SK-N-SH (cell line): ENCODE results near the gene EDN2. TPM values are rescaled to one million over a fixed set of nuclear protein-coding genes. Genes with fewer than 3 reads are reported as not detected.

Experiments
- CTCF ChIA-PET: fragments of 300-600, 350-600 bp; formaldehyde crosslinking; extraction: SDS; loops from one replicate; lab custom pipeline; 2021; lab: Yijun Ruan, JAX
- POLR2A ChIA-PET: fragments of 350-600 bp; sonication (Branson Sonifier 250); formaldehyde crosslinking; extraction: SDS; loops from one replicate; lab custom pipeline; 2020; ENCODE audit warnings: antibody characterized with exemption, inconsistent platforms; lab: Yijun Ruan, JAX
- DNase-seq: peaks from one replicate; pipeline ENCODE4 v3.0.0; 2012
- H2AFZ ChIP-seq: fragments of 200-600 bp; sonication (generic); 2 replicates; pipeline ENCODE4 v1.8.1; 2016; ENCODE audit warnings: antibody characterized with exemption, mild to moderate bottlenecking, low read depth
- H3F3A ChIP-seq: fragments of 200-600 bp; sonication (generic); replicated peaks from 2 replicates; pipeline ENCODE3; 2016; ENCODE audit warnings: antibody characterized with exemption, mild to moderate bottlenecking; ENCODE audit not compliant: insufficient read depth
- H3K27ac ChIP-seq, 2 experiments: fragments of 200-500 bp in 1 of 2; fragments of 200-600 bp in 1 of 2; sonication (Bioruptor generic) in 1 of 2; sonication (generic), shearing (Covaris generic) in 1 of 2; 2 replicates each; pipeline versions ENCODE4 v1.5.1 to v1.6.1; 2014 to 2016; ENCODE audit warnings: low read depth in 2 of 2, inconsistent platforms in 1 of 2, low read length in 1 of 2, mild to moderate bottlenecking in 1 of 2, mixed read lengths in 1 of 2
- H3K27me3 ChIP-seq: fragments of 200-600 bp; sonication (generic), shearing (Covaris generic); 2 replicates; pipeline ENCODE4 v1.6.1; 2016; ENCODE audit warnings: mixed run types; ENCODE audit not compliant: insufficient read depth
- H3K36me3 ChIP-seq, 2 experiments: fragments of 200-500 bp in 1 of 2; fragments of 200-600 bp in 1 of 2; sonication (Bioruptor generic) in 1 of 2; sonication (generic) in 1 of 2; replicated peaks in 1 of 2; 2 replicates each; pipeline versions ENCODE3 to v1.5.1; 2014 to 2016; ENCODE audit warnings: low read length in 1 of 2, mild to moderate bottlenecking in 1 of 2; ENCODE audit not compliant: insufficient read depth in 2 of 2, control insufficient read depth in 1 of 2
- H3K4me1 ChIP-seq, 2 experiments: fragments of 200-500 bp in 1 of 2; fragments of 200-600 bp in 1 of 2; sonication (Bioruptor generic) in 1 of 2; sonication (generic), shearing (Covaris generic) in 1 of 2; 2 replicates each; pipeline versions ENCODE4 v1.5.1 to v1.6.1; 2014 to 2016; ENCODE audit warnings: low read depth in 1 of 2, low read length in 1 of 2, mixed run types in 1 of 2; ENCODE audit not compliant: insufficient read depth in 2 of 2, control insufficient read depth in 1 of 2
- H3K4me2 ChIP-seq: fragments of 200-600 bp; sonication (generic), shearing (Covaris generic); 2 replicates; pipeline ENCODE4 v1.6.1; 2017; ENCODE audit warnings: mixed run types
- H3K4me3 ChIP-seq, 2 experiments: fragments of 200-500 bp in 1 of 2; fragments of 200-600 bp in 1 of 2; sonication (Bioruptor generic) in 1 of 2; sonication (generic), shearing (Covaris generic) in 1 of 2; 2 replicates each; pipeline versions ENCODE4 v1.5.1 to v1.8.1; 2014 to 2016; ENCODE audit warnings: low read depth in 2 of 2, inconsistent platforms in 1 of 2, low read length in 1 of 2, mild to moderate bottlenecking in 1 of 2, mixed read lengths in 1 of 2, moderate library complexity in 1 of 2
- H3K79me2 ChIP-seq: fragments of 200-600 bp; sonication (generic); 2 replicates; pipeline ENCODE4 v1.8.1; 2017; ENCODE audit warnings: mild to moderate bottlenecking; ENCODE audit not compliant: insufficient read depth
- H3K9ac ChIP-seq: fragments of 200-600 bp; sonication (generic); 2 replicates; pipeline ENCODE4 v1.6.1; 2017; ENCODE audit warnings: mixed run types
- H3K9me2 ChIP-seq: fragments of 200-600 bp; sonication (generic); 2 replicates; pipeline ENCODE4 v1.6.1; 2017; ENCODE audit warnings: mixed run types
- H3K9me3 ChIP-seq: fragments of 200-600 bp; sonication (generic); 2 replicates; pipeline ENCODE4 v1.6.1; 2017; ENCODE audit warnings: mixed run types, mild to moderate bottlenecking, moderate library complexity
- H4K20me1 ChIP-seq: fragments of 200-600 bp; sonication (generic); 2 replicates; pipeline ENCODE4 v1.6.1; 2017; ENCODE audit warnings: mild to moderate bottlenecking, mixed run types; ENCODE audit not compliant: insufficient read depth
- EZH2phosphoT487 ChIP-seq: fragments of 200-600 bp; sonication (generic); IDR thresholded peaks from 2 replicates; pipeline ENCODE4 v1.6.1; 2017; ENCODE audit warnings: low read depth, mixed run types, mild to moderate bottlenecking, antibody characterized with exemption, moderate library complexity, borderline replicate concordance
- FOSL2 ChIP-seq: IDR thresholded peaks from 2 replicates; pipeline ENCODE4 v1.4.0; 2012; ENCODE audit warnings: low read depth, mild to moderate bottlenecking, moderate library complexity, borderline replicate concordance
- NFIC ChIP-seq: IDR thresholded peaks from 2 replicates; pipeline ENCODE4 v1.4.0; 2012; ENCODE audit warnings: borderline replicate concordance
- RFX5 ChIP-seq: IDR thresholded peaks from 2 replicates; pipeline ENCODE4 v1.6.1; 2012; ENCODE audit warnings: mild to moderate bottlenecking, improper control_type of control experiment, low read length
- WGBS: methylation state at CpG from one replicate; pipeline ENCODE4 v1.1.6; 2017; ENCODE audit warnings: low lambda C conversion rate; 5-methylcytosine and 5-hydroxymethylcytosine counted together
- polyA plus RNA-seq, 3 experiments: library from polyadenylated mRNA; depleted of rRNA; stranded (reverse); fragments of >200 nt; gene quantifications; 2 replicates each; pipeline ENCODE4 v1.2.3, GENCODE V29; 2012
- TF ChIP-seq, protein P1 (sequence below): IDR thresholded peaks from 2 replicates; pipeline ENCODE4 v1.4.0; 2012; ENCODE audit warnings: low read depth, borderline replicate concordance
- TF ChIP-seq, protein P2 (sequence below): IDR thresholded peaks from 2 replicates; pipeline ENCODE4 v1.4.0; 2012; ENCODE audit warnings: low read depth
- TF ChIP-seq, protein P3 (sequence below): IDR thresholded peaks from 2 replicates; pipeline ENCODE4 v1.6.1; 2012; ENCODE audit warnings: mild to moderate bottlenecking, low read depth, low read length, moderate library complexity

The EDN2 gene
- polyA plus RNA-seq, 1 of the 3 experiments (the other 2 are of a cell fraction) = 0.97 TPM

DNA sequence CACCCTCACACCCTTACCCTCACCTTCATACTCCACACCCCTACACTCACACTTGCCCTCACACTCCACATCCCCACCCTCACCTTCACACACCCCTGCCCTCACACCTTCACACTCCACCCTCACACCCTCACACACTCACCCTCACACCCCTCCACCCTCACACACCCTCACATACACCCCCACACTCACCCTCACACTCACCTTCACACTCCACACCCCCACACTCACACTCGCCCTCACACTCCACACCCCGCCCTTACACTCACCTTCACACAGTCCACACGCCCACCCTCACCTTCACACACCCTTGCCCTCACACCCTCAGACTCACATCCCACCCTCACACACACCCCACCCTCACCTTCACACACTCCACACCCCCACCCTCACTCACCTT lies 43.6 kb upstream of the EDN2 start (continued):
- TF ChIP-seq, protein P1, sequence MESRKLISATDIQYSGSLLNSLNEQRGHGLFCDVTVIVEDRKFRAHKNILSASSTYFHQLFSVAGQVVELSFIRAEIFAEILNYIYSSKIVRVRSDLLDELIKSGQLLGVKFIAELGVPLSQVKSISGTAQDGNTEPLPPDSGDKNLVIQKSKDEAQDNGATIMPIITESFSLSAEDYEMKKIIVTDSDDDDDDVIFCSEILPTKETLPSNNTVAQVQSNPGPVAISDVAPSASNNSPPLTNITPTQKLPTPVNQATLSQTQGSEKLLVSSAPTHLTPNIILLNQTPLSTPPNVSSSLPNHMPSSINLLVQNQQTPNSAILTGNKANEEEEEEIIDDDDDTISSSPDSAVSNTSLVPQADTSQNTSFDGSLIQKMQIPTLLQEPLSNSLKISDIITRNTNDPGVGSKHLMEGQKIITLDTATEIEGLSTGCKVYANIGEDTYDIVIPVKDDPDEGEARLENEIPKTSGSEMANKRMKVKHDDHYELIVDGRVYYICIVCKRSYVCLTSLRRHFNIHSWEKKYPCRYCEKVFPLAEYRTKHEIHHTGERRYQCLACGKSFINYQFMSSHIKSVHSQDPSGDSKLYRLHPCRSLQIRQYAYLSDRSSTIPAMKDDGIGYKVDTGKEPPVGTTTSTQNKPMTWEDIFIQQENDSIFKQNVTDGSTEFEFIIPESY = no peak
- TF ChIP-seq, protein P2, sequence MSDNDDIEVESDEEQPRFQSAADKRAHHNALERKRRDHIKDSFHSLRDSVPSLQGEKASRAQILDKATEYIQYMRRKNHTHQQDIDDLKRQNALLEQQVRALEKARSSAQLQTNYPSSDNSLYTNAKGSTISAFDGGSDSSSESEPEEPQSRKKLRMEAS = no peak

DNA sequence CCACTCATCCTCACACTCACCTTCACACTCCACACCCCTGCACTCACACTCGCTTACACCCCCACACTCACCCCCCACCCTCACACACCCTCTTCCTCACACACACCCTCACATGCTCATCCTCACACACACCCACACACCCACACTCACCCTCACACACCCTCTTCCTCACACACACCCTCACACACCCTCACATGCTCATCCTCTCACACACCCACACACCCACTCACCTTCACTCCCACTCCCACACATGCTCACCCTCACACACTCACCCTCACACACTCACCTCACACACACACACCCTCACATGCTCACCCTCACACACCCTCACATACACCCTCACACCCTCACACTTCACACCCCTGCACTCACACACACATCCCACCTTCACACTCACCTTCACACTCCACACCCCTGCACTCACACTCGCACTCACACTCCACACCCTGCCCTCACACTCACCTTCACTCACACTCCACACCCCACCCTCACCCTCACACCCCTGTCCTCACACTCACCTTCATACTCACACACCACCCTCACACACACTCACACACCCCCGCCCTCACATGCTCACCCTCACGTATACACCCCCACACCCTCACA lies 42.6 kb upstream of the EDN2 start:
- Histone ChIP-seq H3K27me3 (no peaks in the 10 kb centered on the region), H4K20me1 (no peaks in the 10 kb centered on the region), H2AFZ (no peak overlapping the region), H3K4me1 (peaks cover 0 to 5% of the 10 kb centered on the region in 2 experiments; a peak in 1 of 4 replicates)
- POLR2A ChIA-PET = no interaction called here
- WGBS = 92% methylated on average over 4 of the region's 4 CpGs
- TF ChIP-seq, protein P3, sequence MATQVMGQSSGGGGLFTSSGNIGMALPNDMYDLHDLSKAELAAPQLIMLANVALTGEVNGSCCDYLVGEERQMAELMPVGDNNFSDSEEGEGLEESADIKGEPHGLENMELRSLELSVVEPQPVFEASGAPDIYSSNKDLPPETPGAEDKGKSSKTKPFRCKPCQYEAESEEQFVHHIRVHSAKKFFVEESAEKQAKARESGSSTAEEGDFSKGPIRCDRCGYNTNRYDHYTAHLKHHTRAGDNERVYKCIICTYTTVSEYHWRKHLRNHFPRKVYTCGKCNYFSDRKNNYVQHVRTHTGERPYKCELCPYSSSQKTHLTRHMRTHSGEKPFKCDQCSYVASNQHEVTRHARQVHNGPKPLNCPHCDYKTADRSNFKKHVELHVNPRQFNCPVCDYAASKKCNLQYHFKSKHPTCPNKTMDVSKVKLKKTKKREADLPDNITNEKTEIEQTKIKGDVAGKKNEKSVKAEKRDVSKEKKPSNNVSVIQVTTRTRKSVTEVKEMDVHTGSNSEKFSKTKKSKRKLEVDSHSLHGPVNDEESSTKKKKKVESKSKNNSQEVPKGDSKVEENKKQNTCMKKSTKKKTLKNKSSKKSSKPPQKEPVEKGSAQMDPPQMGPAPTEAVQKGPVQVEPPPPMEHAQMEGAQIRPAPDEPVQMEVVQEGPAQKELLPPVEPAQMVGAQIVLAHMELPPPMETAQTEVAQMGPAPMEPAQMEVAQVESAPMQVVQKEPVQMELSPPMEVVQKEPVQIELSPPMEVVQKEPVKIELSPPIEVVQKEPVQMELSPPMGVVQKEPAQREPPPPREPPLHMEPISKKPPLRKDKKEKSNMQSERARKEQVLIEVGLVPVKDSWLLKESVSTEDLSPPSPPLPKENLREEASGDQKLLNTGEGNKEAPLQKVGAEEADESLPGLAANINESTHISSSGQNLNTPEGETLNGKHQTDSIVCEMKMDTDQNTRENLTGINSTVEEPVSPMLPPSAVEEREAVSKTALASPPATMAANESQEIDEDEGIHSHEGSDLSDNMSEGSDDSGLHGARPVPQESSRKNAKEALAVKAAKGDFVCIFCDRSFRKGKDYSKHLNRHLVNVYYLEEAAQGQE = no peak
- TF ChIP-seq EZH2phosphoT487 = no peak
- no peak for TF ChIP-seq RFX5
- no peak for TF ChIP-seq FOSL2
- TF ChIP-seq NFIC = no peak
- TF ChIP-seq, all 33 proteins: peak for 0
- no peak for DNase-seq
- Histone ChIP-seq H3K9me3 (no peaks in the 10 kb centered on the region), H3K4me2 (no peak overlapping the region), H3K36me3 (no peaks in the 10 kb centered on the region), H3K9me2 (no peaks in the 10 kb centered on the region), H3K79me2 (no peaks in the 10 kb centered on the region), H3K4me3 (no peak overlapping the region), H3K9ac (no peak overlapping the region), H3F3A (no peaks in the 10 kb centered on the region), H3K27ac (no peak overlapping the region)
- CTCF ChIA-PET = no interaction called here
